HG03025 (cell line): ENCODE measurements around the gene ETNK2.

Experiments
- ATAC-seq: cut with Tn5 transposase; IDR thresholded peaks from one replicate; pipeline ENCODE4 v1.9.1; 2021; ENCODE audit warnings: mild to moderate bottlenecking, moderate library complexity; ENCODE audit not compliant: unreplicated experiment, low FRiP score

ETNK2 gene

GRCh38 chr1:204177133-204177532 is 25.3 kb upstream of the ETNK2 start:
- ATAC-seq: no peak

GRCh38 chr1:204176049-204176448 is 24.2 kb upstream of the ETNK2 start:
- no peak for ATAC-seq

GRCh38 chr1:204174958-204175357 is 23.1 kb upstream of the ETNK2 start:
- ATAC-seq: no peak

- ATAC-seq: no peak
Observed at GRCh38 chr1:204172404-204173029, 20.7 kb upstream of the ETNK2 start.

GRCh38 chr1:204171751-204172178 is 19.9 kb upstream of the ETNK2 start:
- no peak for ATAC-seq

GRCh38 chr1:204170494-204171155 is 18.8 kb upstream of the ETNK2 start:
- no peak for ATAC-seq

GRCh38 chr1:204169858-204170257 is 18.0 kb upstream of the ETNK2 start:
- no peak for ATAC-seq

- no peak for ATAC-seq
Observed at GRCh38 chr1:204167730-204168129, 15.9 kb upstream of the ETNK2 start.

- ATAC-seq: no peak
Observed at GRCh38 chr1:204166219-204166618, 14.4 kb upstream of the ETNK2 start, which contains the start of gene REN. Gene REN, minus strand, starts transcription at chr1:204166337. Its CDS starts 44 bp downstream, at chr1:204166293.

GRCh38 chr1:204162494-204163074 is 10.7 kb upstream of the ETNK2 start:
- no peak for ATAC-seq

GRCh38 chr1:204161609-204162493 is 10.0 kb upstream of the ETNK2 start:
- no peak for ATAC-seq

- ATAC-seq: no peak
Observed at GRCh38 chr1:204157962-204158361, 6.1 kb upstream of the ETNK2 start.

- ATAC-seq: no peak
Observed at GRCh38 chr1:204155881-204156280, 4.0 kb upstream of the ETNK2 start.

GRCh38 chr1:204154568-204155255 is 2.9 kb upstream of the ETNK2 start:
- ATAC-seq: no peak

- no peak for ATAC-seq
Observed at GRCh38 chr1:204153667-204154066, 1.8 kb upstream of the ETNK2 start.

GRCh38 chr1:204152310-204153044 is 633 bp upstream of the ETNK2 start:
- no peak for ATAC-seq

GRCh38 chr1:204150702-204151551 is 917 bp downstream of the ETNK2 start:
- no peak for ATAC-seq

- ATAC-seq: no peak
Observed at GRCh38 chr1:204149635-204150565, 1.9 kb downstream of the ETNK2 start.
